Measurements from ENCODE around the gene CCDC136.

Gene CCDC136

DNA sequence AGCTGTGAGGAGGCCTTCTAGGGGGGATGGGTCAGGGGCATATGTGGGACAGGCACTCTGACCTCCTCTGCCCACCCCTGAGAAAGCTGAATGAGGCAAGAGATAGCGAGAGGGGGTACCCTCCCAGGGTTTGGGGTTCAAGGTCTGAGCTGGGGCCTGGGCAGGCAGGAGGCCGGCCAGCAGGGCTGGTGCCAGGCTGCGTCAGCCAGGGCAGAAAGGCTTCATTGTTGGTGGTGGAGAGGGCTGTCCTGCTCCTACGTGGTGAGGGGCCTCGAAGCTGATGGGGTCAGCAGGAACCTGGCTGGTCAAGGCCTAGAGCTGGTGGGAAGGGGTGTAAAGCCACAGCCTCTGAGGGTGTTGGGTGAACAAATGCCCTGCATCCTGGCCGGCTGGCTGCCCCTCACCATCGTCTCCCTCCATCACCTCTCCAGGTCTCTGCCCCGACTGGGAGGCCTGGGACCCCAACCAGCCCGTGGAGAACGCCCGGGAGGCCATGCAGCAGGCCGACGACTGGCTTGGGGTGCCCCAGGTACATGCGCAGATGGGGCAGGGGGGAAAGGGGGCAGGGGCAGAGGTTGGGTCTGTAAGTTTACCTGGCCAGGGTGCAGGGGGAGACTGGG is 45.1 kb downstream of the CCDC136 start:
- no peak for DNase-seq (ENCODE audit: low spot score)
- TF ChIP-seq CTCF (IDR thresholded peaks at IDR 0.05; ENCODE audit: extremely low read depth, missing control alignments) = no peak

GRCh38 chr7:128837521-128837921 is 45.8 kb downstream of the CCDC136 start:
- no peak for TF ChIP-seq CTCF (IDR thresholded peaks at IDR 0.05; ENCODE audit: extremely low read depth, missing control alignments)
- DNase-seq (ENCODE audit: low spot score) = no peak

- no peak for DNase-seq (ENCODE audit: low spot score)
- no peak for TF ChIP-seq CTCF (IDR thresholded peaks at IDR 0.05; ENCODE audit: extremely low read depth, missing control alignments)
Measured at GRCh38 chr7:128838109-128838779, 46.5 kb downstream of the CCDC136 start.

DNA sequence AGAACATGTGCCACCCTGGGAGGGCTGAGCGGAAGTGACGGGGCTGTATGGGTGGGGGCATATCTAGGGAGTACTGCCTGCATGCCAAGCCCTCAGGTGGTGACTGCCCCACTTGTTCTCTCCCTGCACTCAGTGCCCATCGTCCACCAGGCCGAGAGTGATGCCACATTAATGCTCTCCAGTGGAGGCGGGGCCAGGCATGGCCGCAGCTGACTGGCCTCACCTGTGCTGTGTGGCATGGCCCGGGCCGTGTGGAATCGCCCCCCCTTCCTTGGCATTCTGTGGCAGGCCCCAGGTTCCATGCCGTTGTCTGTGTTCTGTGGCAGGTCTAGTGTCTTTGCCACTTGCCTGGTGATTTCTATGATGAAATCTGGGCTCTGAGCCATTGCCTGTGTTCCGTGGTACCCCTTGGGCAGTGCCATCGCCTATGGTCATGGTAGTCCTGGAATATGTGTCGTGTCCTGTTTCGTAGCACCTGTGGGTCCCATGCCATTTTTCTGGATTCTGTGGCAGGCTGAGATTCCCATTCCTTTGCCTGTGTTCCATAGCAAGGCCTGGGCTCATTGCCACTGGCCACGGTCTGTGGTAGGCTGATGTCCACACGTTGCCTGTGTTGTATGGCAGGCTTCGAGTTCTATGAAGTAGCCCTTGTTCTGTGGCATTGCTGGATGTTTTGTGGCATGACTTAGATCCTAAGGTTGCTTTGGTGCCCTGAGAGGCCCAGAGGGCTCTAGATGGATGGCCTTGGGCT is 47.4 kb downstream of the CCDC136 start:
- no peak for DNase-seq (ENCODE audit: low spot score)
- no peak for TF ChIP-seq CTCF (IDR thresholded peaks at IDR 0.05; ENCODE audit: extremely low read depth, missing control alignments)

DNA sequence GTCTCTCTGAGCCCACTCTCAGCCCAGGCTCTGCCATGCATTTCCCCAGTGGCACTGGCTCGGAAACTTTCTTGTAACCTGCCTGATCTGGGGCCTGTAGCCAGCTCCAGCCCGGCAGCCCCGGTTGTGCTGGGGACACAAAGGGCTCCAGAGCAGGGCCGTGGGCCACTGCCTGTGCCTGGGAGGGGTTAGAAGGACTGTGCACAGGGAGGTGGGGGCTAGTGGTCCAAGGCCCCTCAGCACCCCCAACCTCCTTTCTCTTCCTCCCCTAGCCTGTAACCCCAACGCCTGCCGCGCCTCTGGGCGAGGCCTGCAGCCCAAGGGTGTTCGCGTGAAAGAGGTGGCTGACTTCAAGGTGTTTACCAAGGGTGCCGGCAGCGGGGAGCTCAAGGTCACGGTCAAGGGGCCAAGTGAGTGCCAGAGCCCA is 48.0 kb downstream of the CCDC136 start:
- DNase-seq (ENCODE audit: low spot score) = no peak

DNA sequence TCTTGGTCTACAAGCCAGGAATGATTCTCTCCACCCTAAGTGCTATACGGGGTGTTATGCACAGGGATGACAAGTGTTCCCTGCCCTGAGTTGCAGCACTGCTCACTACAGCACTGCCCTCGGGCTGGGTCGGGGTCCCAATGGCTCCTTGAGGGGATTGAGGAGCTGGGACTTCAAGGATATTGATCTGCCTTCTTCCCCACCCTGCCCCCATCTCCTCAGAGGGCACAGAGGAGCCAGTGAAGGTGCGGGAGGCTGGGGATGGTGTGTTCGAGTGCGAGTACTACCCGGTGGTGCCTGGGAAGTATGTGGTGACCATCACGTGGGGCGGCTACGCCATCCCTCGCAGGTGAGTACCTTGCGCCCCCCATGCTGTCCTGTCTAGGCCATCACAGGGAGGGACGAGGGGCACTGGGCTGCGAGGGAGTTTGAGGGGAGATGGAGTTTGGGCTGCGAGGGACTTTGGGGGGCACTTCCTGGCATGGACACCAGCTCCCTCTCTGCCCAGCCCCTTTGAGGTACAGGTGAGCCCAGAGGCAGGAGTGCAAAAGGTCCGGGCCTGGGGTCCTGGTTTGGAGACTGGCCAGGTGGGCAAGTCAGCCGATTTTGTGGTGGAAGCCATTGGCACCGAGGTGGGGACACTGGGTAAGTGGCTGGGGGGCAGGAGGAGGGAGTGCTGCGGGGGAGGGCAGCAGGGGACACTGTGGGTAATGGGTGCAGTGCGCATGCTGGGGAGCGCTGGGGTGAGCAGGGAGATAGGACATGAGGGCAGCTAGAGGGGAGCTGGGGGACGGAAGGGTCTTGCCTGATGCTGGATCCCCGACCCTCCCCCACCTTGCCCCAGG is 48.8 kb downstream of the CCDC136 start:
- TF ChIP-seq CTCF (IDR thresholded peaks at IDR 0.05; ENCODE audit: extremely low read depth, missing control alignments) = no peak
- DNase-seq (ENCODE audit: low spot score) = no peak

More for the DNA sequence above, 48.0 kb downstream of the CCDC136 start:
- TF ChIP-seq CTCF (IDR thresholded peaks at IDR 0.05; ENCODE audit: extremely low read depth, missing control alignments) = no peak

Measured in GM20000 (cell line).